ENCODE results near the gene TRANK1. TPM values are rescaled to one million over a fixed set of nuclear protein-coding genes. Genes with fewer than 3 reads are reported as not detected.
A peak's percentile ranks its signal among the peaks of the same experiment; 100 is the strongest.

Gene TRANK1
- total RNA-seq, 1 donor from 2014 or later = 16.4 TPM

- Mint-ChIP-seq H3K4me3 (ENCODE audit: low read depth) (no peak overlapping the region), H3K4me1 (ENCODE audit: low read depth) (peaks cover 34% of the 10 kb centered on the region), H3K27ac (no peak overlapping the region), H3K27me3 (no peaks in the 10 kb centered on the region), H3K9me3 (ENCODE audit: low read depth) (no peaks in the 10 kb centered on the region), H3K36me3 (ENCODE audit: insufficient read depth) (peaks cover 10% of the 10 kb centered on the region)
- DNase-seq (ENCODE audit: low spot score, unreplicated experiment) = no peak
- no peak for TF ChIP-seq CTCF (IDR thresholded peaks at IDR 0.05; ENCODE audit: unreplicated experiment)
Measured at GRCh38 chr3:36991147-36991546, 46.3 kb upstream of the TRANK1 start.

GRCh38 chr3:36989568-36989967 is 44.7 kb upstream of the TRANK1 start:
- Mint-ChIP-seq H3K36me3 (ENCODE audit: insufficient read depth) (peaks cover 13% of the 10 kb centered on the region), H3K9me3 (ENCODE audit: low read depth) (no peaks in the 10 kb centered on the region), H3K27ac (no peak overlapping the region), H3K27me3 (no peaks in the 10 kb centered on the region), H3K4me1 (ENCODE audit: low read depth) (peaks cover 34% of the 10 kb centered on the region), H3K4me3 (ENCODE audit: low read depth) (no peak overlapping the region)
- TF ChIP-seq CTCF (IDR thresholded peaks at IDR 0.05; ENCODE audit: unreplicated experiment) = no peak
- no peak for DNase-seq (ENCODE audit: low spot score, unreplicated experiment)

GRCh38 chr3:36989005-36989404 is 44.2 kb upstream of the TRANK1 start:
- H3K36me3 Mint-ChIP-seq (ENCODE audit: insufficient read depth) = peaks cover 16% of the 10 kb centered on the region
- peak overlapping the region; percentile 13 for H3K4me3 Mint-ChIP-seq (ENCODE audit: low read depth)
- TF ChIP-seq CTCF (IDR thresholded peaks at IDR 0.05; ENCODE audit: unreplicated experiment) = no peak
- peaks cover 33% of the 10 kb centered on the region for H3K4me1 Mint-ChIP-seq (ENCODE audit: low read depth)
- H3K27me3 Mint-ChIP-seq = no peaks in the 10 kb centered on the region
- DNase-seq (ENCODE audit: low spot score, unreplicated experiment) = no peak
- H3K9me3 Mint-ChIP-seq (ENCODE audit: low read depth) = no peaks in the 10 kb centered on the region
- H3K27ac Mint-ChIP-seq = no peak overlapping the region

GRCh38 chr3:36988356-36988755 is 43.5 kb upstream of the TRANK1 start:
- H3K36me3 Mint-ChIP-seq (ENCODE audit: insufficient read depth) = peaks cover 22% of the 10 kb centered on the region
- H3K27me3 Mint-ChIP-seq = no peaks in the 10 kb centered on the region
- TF ChIP-seq CTCF (IDR thresholded peaks at IDR 0.05; ENCODE audit: unreplicated experiment) = no peak
- no peak for DNase-seq (ENCODE audit: low spot score, unreplicated experiment)
- peaks cover 33% of the 10 kb centered on the region for H3K4me1 Mint-ChIP-seq (ENCODE audit: low read depth)
- no peaks in the 10 kb centered on the region for H3K9me3 Mint-ChIP-seq (ENCODE audit: low read depth)
- no peak overlapping the region for H3K4me3 Mint-ChIP-seq (ENCODE audit: low read depth)
- no peak overlapping the region for H3K27ac Mint-ChIP-seq

GRCh38 chr3:36981006-36981405 is 36.2 kb upstream of the TRANK1 start:
- Mint-ChIP-seq H3K4me3 (ENCODE audit: low read depth) (no peak overlapping the region), H3K36me3 (ENCODE audit: insufficient read depth) (peaks cover 37% of the 10 kb centered on the region), H3K4me1 (ENCODE audit: low read depth) (no peaks in the 10 kb centered on the region), H3K9me3 (ENCODE audit: low read depth) (peaks cover 24% of the 10 kb centered on the region), H3K27me3 (no peaks in the 10 kb centered on the region), H3K27ac (no peak overlapping the region)
- DNase-seq (ENCODE audit: low spot score, unreplicated experiment) = no peak
- TF ChIP-seq CTCF (IDR thresholded peaks at IDR 0.05; ENCODE audit: unreplicated experiment) = no peak
